Putamen (tissue), 1 donor: Measurements from ENCODE around the gene GABRQ.
"Not testable (repeated sequence)": the region's sequence is repeated elsewhere in the genome, so short reads cannot be mapped to it uniquely, and the experiment has no call there.

Experiments
- DNase-seq: peaks from one replicate; pipeline ENCODE4 v3.0.0-alpha.2; 2016; ENCODE audit warnings: low spot score

Gene GABRQ

GRCh38 chrX:152658302-152658701 is 20.6 kb downstream of the GABRQ start:
- DNase-seq = no peak

- DNase-seq = no peak
Measured at GRCh38 chrX:152663086-152663485, 25.4 kb downstream of the GABRQ start.

GRCh38 chrX:152674135-152674534 is 36.4 kb downstream of the GABRQ start:
- no peak for DNase-seq

GRCh38 chrX:152674652-152675051 is 37.0 kb downstream of the GABRQ start:
- DNase-seq = not testable (repeated sequence)

- not testable (repeated sequence) for DNase-seq
Measured at GRCh38 chrX:152681012-152681411, 43.3 kb downstream of the GABRQ start.

- not testable (repeated sequence) for DNase-seq
Measured at GRCh38 chrX:152697952-152698931, 60.5 kb downstream of the GABRQ start, which contains the start of gene MAGEA3. MAGEA3 (plus strand) TSS chrX:152698794; CDS start chrX:152700833, 2,039 bp downstream.

GRCh38 chrX:152700390-152700789 is 62.7 kb downstream of the GABRQ start:
- not testable (repeated sequence) for DNase-seq

- not testable (repeated sequence) for DNase-seq
Measured at GRCh38 chrX:152706500-152706899, 68.8 kb downstream of the GABRQ start.
